HG03025 (cell line): ENCODE measurements around the gene RIGI.
"Not testable (repeated sequence)": the region's sequence is repeated elsewhere in the genome, so short reads cannot be mapped to it uniquely, and the experiment has no call there.

Source experiments
- ATAC-seq: cut with Tn5 transposase; IDR thresholded peaks from one replicate; pipeline ENCODE4 v1.9.1; 2021; ENCODE audit warnings: mild to moderate bottlenecking, moderate library complexity; ENCODE audit not compliant: unreplicated experiment, low FRiP score

RIGI gene

DNA sequence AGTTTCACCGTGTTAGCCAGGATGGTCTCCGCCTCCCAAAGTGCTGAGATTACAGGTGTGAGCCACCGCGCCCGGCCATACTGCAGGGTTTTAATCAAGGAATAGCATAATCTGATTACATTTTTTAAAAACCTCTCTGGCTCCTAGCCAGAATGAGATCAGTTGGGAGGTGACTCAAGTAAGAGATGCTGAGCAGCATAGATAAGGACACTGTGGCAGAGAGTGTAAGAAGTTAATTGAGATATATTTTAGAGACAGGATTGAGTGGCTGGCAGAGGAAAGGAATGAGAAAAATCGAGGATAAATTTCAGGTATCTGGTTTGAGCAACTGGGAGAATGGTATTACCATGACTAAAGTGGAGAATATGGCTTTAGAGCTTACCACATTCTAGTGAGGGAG lies 7.3 kb upstream of the RIGI start:
- no peak for ATAC-seq

DNA sequence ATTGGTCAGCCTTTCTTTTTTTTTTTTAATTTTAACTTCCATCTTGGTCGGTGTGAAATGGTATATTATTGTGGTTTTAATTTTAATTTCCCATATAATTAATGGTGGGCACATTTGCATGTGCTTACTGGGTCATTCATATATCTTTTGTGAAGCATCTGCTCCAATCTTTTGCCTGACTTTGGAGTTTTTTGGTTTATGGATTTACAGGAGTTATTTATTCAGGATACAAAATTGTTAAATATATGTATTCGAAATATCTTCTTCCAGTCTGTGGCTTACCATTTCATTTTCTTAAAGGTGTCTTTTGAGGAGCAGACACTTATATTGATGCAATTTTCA lies 682 bp upstream of the RIGI start:
- no peak for ATAC-seq

DNA sequence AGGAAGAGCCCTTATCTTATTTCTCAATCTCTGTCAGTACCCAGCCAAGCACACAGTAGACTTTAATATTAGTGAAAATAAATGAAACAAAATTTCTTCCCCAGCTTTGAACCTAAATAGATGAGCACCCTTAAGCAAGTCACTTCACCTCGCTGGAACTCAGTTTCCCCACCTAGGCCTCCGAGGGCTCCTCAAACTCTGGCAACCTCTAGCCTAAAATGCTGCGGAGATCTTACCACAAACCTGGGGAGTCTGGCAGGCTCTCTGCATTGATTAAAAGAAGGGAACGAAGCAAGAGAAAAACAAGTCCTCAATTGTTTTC lies 326 bp downstream of the RIGI start:
- ATAC-seq = no peak

DNA sequence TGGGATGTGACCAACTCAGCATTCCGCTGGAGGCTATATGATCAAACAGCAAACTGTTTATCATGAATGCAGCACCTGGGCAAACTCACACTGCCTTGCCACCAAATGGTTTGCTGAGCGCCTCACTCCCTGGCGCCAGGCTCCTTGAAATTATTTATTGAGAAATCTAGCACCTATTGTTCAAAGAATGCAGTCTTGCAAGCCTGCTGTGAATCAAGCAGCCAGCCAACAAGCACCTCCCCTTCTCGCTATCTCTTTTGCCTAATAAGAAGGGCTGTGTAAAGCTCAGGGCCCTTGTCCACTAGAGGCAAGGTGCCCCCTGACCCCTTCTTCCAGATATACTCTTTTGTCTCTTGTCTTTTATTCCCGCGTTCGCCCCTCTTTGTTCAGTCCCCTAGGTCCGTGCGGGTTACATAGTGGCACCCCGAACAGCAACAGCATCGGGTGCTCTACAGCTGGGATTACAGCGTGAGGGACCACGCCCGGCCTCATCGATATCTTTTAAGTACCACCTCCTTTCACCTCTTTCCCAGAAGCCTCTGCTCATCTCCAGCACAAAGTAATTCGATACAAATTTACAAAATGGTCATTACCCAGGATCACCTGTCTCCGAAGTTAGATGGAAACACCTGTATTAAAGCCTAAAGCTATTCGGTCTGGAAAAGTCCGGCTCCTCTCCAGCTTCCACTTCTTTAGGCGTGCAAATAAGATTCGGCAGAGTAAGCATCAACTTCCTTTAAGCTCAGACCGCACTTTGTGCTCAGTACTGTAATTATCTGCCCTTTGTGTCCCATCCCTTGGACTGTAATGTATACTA lies 896 bp downstream of the RIGI start:
- ATAC-seq = no peak

DNA sequence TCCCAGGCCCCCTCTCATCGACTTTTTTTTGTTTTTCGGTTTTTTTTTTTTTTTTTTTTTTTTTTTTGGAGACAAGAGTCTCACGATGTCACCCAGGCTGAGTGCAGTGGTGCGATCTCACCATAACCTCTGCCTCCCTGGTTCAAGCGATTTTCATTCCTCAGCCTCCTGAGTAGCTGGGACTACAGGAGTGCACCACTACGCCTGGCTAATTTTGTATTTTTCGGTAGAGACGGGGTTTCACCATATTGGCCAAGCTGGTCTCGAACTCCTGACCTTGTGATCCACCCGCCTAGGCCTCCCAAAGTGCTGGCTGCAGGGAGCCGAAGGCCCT lies 1.5 kb downstream of the RIGI start:
- not testable (repeated sequence) for ATAC-seq

DNA sequence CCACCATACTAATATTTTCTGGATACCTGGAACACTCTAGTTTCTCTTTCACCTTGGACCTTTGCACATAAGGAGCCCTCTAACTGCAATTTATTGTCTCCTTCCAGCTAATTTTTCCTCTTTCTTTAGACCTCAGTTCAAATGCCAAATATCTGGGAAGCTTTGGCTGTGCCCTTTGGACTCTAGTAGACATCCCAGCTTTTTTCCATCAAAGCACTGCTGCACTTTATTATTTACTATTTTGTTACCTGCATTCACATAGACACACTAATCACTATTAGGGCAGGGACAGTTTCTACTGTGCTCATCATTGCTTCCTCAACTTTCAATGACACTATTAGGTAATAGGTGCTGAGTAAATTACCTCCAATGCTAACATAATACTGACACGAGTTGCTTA lies 2.1 kb downstream of the RIGI start:
- ATAC-seq = no peak

DNA sequence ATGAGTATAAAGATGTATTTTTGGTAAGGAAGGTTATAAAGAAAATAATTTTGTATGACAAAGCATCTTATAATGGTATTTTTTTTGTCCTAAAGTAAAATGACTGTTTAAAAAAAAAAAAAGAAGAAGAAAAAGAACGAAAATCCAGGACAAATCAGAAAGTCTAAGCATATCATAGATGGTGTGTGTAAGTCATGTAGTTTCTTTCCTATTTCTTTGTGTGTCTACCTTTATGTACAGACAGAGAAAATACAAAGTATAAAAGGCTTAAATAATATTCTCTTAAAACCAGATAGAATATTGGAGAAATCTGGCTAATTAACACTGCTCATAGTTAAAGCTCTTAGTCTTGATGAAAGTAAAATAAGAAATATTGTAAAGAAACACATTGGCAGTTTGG lies 7.7 kb downstream of the RIGI start:
- ATAC-seq = no peak

DNA sequence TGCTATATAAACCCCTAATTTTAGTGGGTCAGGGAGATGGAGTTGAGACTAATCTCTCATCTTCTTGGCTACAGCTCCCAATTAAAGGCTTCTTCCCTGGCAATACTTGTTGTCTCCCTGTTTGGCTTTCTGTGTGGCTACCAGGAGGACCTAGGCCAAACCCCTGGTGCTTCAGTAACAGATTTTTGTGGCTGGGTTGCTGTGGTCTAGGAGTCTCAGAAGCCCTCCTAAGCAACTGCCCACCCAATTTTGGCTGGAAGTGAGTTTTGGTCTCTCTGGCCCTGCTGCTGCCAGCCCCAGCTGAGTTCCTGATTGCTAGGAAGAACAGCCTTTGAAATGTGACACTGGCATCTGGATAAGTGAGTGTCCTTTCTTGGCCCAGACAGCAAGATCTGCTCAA lies 9.8 kb downstream of the RIGI start:
- no peak for ATAC-seq

DNA sequence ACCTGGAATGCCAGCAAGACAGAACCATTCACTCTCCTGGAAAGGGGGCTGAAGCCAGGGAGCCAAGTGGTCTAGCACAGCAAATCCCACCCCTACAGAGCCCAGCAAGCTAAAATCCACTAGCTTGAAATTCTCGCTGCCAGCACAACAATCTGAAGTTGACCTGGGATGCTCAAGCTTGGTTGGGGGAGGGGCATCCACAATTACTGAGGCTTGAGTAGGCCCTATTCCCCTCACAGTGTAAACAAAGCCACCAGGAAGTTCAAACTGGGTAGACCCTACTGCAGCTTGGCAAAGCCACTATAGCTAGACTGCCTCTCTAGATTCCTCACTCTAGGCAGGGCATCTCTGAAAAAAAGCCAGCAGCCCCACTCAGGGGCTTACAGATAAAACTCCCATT lies 17.3 kb downstream of the RIGI start:
- no peak for ATAC-seq

DNA sequence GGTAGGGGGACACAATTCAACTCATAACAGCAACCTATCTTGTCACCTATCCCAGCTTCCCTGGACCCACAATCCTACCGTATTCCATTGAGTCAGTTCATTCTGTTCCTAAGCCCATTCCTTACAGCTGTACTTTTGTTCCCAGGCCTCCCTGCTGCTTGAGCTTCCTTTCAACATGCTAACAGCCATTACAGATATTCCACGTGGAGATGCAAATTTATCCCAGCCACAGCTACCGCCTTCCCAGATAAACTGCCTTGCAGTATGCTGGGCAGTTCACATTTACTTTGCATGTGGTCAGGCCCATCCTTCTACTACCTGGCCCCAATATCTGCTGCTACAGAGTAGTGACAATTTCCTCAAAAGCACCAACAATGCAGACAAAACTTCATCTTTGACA lies 23.0 kb downstream of the RIGI start:
- no peak for ATAC-seq

DNA sequence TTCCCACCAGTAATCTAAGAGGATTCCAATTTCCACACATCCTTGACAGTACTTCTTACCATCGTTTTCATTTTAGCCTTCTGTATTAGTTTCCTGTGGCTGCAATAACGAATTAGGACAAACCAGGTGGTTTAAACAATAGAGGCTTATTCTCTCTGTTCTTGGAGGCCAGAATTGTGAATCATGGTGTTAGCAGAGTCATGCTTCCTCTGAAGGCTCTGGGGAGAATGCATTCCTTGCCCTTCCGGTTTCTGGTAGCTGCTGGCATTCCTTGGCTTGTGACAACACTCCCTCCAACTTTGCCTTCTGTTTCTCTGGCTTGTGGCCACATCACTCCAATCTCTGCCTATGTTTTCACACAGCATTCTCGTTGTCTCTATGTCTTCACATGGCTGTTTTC lies 23.5 kb downstream of the RIGI start:
- ATAC-seq = no peak

DNA sequence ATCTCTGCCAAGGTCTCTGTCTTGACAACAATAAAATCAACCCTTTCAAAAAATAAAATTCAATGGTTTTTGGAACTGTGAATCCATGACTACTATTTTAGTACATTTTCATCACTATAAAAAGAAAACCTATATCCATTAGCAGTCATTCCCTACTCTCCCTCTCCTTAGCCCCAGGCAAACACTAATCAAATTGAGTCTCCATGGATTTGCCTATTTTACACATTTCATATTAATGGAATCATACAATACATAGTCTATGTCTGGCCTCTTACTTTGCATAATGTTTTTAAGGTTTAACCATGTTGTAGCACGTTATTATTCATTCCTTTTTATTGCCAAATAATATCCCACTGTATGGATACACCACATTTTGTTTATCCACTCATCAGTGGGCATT lies 24.1 kb downstream of the RIGI start:
- ATAC-seq = no peak

DNA sequence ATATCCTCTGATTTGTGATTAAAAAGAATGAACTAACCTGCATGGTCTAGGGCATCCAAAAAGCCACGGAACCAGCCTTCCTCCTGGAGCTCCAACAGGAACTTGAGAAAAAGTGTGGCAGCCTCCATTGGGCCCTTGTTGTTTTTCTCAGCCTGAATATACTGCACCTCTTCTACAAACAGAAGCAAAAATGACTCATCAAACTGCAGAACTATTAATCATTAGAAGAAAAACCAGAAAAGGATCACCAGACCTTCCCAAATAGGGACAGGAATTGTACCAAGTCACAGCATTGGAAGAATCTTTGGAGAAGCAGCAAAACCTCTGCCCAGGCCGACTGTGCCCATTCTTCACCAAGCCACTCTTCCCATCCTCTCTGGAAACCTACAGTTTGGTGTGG lies 25.2 kb downstream of the RIGI start:
- no peak for ATAC-seq

DNA sequence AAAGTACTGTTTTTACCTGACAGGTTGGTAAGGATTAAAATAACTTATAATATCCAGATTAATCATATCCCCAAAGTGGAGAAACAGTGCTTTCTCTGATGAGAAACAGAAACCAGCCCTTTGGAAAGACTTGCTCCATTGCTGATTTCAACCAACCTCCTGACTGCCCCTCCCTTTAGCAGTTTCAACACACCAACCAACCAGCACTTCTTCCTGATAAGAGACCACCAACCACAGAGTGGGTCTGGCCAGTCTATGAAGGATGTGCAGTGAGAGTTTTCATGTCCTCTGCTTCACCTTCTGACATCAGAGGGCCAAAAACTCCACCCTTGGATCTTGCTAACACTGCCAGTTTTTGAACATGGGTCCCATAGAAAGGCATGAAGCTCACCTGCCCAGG lies 28.1 kb downstream of the RIGI start:
- ATAC-seq = no peak

DNA sequence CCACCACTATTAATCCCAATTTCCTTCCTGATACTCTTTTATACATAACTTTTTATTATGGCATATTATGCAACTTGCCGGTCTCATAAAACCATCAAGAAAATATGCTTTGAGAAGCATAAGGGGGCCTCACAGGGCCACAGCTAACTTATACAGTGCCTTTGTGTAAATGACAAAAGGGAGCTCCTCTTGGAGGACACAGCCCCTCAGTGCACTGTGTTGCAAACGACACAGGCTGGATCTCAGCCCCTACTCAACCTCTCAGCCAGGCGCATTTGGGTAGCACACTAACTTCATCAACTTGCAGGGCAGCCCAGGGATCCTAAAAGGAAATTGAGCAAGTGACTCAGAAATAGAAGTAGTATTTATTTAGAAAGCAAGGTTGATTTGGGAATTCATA lies 35.4 kb downstream of the RIGI start:
- no peak for ATAC-seq

DNA sequence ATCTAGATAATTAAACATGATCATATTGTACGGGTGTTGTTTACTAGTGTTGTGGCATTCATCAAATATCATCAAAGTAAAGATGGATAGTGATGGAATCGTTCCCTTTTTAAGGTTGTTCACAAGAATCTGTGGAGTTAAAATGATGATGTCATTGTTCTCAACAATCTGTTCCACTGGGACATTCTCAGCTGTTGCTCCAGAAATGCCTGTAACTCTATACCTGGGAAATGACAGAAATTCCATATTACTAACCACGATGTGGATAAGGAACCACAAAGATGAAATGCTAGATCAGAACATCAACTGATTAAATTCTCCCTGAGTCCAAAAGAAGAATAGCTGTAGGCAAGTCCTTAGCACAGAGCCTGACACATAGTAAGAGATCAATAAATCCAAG lies 38.0 kb downstream of the RIGI start:
- no peak for ATAC-seq

DNA sequence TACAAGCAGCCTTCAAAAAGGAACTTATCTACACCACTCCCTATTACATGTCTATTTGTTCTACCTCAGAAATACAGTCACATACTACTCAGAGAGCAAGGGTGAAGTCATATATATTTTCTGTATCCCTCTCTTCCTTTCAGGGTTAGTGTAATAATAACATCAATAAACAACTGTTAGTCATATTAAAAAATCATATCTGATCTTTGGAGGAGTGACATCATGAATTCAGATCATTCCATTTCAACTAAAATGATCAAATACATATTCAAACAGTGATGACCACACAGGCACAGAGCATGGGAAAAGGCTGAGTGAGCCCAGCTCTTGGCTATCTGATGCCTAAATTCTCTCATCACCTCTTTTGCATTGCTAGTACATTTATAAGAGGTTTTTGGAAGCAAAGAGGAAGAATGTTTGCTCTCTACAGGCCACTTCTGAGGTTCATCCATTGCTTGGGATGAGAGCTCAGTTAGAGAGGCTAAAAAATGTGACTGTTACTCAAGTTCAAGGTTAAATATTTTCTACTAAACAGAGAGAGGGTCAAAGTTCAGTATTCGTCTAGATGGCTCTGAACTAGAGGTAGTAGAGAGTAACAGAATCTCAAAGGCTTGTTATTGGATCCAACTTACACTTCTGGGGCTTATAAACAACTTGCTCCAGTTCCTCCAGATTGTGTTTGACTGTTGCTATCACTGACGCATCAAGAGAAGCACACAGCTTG lies 39.0 kb downstream of the RIGI start:
- ATAC-seq = no peak

DNA sequence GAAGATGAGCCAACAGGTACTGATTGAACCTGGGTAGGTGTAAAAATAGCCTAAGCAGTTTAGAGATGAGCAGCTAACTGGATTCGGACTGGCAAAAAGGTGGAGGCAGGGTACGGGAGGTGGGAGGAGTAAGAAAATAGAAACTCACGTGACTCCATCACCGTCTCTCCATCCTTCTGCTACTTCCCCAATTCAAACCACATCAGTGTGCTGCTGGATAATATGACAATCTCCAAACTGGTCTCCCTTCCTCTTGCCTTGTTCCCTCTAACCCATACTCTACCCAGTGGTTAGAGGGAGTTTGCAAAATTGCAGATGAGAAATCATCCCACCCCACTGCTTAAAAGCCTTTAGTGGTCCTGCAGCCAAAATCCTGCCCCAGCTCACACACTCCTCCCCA lies 42.7 kb downstream of the RIGI start:
- no peak for ATAC-seq
